GM19397 (cell line): ENCODE results near the gene NLRP1.
"Not testable (repeated sequence)": the region's sequence is repeated elsewhere in the genome, so short reads cannot be mapped to it uniquely, and the experiment has no call there.

ENCODE experiments used
- ATAC-seq: cut with Tn5 transposase; IDR thresholded peaks from one replicate; pipeline ENCODE4 v1.9.1; 2021; ENCODE audit warnings: mild to moderate bottlenecking, moderate library complexity; ENCODE audit not compliant: unreplicated experiment

NLRP1 gene

DNA sequence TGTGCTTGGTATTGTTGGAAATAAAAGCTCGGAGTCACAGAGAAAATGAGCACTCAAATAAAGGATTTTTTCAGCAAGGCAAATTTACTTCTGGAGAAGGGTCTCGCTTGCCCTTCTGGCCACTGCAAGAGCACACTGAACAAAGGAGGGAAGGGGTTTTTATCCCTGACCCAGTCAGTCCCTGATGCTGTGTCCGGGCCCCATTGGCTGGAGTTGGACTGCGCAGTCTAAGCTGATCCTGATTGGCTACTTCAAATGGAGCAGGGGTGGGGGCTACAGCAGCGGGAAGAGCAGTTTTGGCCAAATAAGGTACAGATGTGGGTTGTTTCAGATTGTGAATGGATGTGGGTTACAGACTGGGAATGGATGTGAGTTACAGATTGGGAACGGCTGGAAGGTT lies 4.3 kb upstream of the NLRP1 start:
- ATAC-seq: no peak

DNA sequence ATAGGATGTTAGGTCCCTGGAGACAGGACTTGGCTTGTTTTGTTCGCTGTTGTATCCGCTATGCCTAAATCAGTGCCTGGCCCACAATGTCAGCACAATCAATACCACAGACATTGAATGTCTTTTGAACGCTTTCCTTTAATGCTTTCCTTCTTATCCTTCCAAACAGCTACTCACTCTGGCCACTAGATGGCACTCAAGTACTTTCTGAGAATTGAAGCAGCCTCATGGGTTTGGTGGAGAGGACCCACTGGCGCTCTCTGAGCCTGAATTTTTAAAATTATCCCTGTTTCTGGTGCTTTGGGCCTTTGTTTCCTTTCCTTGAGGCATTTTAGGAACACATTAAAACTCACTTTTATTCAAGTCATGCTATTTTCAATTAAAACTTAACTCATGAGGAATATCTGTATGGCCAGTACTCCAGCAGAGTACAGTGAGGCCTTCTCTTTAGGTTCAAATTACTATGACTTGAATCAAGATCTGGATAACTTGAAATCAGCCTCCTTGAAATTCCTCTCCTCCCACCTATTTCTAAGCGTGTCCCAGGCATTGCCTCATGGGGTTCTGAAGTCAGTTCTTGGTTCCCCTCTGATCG lies 3.2 kb upstream of the NLRP1 start:
- no peak for ATAC-seq

DNA sequence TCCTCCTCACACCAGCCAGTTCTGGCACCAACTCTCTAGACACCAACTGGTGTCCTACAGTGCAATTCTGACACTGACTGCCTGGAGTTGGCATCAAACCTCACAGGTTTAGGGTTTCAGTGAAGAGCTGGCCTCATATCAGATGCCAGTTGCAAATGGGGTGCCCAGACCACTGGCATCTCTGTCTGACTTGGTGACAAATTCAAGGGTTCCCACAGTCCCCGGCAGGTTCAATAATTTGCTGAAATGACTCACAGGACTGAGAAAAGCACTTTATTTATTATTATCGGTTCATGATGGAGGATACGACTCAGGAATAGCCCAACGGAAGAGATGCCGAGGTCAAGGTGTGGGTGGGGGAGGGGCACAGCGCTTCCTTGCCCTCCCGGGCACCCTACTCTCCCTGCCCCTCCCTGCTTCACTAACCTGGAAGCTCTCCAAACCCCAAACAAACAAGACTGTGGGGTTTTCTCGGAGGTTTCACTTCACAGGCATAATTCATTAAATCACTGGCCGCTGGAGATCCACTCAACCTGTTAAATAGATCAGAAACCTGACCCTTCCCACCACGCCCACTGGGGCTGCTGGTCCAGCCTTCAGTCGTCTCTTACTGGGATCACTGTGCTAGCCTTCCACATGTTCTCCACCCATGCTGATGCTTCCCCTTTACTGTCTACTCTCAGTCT lies 1.7 kb upstream of the NLRP1 start:
- ATAC-seq: no peak

DNA sequence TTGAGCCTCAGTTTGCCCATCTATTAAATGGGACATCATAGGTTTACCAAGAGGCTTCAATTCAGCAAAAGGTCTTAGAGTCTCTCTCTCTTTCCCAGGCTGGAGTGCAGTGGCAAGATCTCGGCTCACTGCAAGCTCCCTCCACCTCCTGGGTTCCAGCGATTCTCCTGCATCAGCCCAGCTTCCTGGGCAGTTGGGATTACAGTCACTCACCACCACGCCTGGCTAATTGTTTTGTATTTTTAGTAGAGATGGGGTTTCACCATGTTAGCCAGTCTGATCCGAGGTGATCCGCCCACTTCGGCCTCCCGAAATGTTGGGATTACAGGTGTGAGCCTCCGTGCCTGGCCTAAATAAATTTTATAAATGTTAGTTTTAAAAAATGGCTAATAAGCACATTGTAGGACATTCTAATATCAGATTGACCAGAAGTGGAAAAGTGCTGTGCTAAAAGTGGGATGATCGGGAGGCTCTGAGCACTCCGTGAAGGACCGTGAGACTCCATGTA lies 1.0 kb upstream of the NLRP1 start:
- ATAC-seq: no peak

DNA sequence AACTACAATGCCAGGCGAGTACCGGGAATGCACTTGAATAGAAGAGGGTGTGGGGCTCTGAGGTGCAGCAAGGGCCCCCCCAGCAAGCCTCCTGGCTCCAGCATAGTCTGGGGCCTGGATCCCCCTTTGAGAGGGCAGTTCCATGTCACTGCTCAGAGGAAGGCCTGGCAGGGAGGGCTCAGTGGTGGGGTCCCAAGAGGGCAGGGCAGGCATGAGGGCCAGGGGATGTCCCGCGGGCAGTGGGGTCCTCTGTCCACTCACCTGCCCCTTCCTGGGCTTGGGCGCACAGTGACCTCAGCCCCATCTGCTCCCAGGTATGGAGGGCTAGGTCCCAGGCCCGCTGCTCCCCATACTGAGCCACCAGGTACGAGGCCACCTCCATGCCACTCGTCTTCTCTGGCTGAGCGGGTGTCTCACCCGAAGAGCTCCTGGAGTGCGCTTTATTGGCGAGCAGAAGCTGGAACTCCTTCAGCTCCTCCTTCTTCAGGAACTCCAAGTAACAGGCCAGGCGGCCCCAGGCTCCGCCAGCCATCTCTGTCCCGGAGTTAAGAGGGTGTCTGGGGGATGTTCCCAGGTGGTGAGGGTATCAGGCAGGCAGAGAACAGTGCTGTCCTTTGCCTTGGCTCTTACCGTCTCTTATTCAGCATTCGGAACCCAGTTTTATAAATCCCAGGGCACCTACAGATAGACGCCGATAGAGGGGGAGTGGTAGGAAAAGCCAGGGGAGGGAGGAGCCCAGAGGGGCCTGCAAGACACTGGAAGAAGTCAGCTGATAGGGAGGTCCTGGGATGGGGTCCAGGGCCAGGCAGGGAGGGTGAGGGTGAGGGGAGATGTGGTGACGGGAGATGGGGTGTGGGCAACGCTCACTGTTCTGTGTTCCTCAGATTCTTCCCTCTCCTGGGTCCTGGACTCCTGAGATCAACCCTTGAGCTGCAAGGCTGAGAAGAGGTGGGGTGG lies 605 bp downstream of the NLRP1 start:
- no peak for ATAC-seq

DNA sequence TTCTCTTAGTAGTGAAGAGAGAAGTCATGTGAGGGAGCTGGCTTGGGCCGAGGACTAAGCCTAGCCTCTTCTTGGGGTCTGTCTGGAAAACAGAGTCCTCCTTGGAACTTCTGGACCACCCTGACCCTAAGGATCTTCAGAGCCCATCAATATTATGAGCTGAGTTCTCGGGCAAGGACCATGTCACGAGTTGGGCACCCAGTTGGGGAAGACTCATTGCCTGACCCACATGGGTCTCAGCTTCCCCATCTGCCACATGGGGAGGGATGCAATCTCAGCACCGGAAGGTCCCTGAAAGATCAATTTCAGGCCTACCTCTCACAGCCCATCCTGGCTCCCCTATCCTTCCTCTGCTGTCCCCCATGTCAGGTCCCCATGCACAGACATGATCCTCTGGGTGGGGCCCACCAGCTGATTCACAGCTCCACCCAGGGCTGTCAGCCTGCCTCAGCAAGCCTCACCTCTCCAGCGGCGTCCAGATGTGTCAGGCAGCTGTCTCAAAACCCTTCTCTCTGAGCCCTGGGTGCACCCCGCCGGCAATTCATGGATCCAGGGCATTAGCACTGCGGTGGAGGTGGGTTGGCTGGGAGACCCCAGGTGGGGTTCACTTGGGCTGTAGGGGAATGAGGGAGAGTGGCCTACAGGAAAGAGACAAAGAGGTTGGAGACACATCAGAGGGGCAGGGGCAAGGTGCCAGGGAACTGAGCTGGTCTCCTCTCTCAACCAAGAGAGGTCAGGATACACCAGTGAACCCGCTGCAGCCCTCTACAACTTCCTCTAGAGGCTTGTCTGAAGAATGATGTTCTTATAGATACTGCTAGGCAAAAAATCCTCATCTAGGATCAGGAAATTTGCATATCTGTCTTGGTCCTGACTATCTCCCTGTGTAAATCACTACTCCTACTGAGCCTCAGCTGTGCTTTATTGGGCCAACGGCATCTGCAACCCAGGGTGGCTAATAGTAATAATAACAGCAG lies 1.8 kb downstream of the NLRP1 start:
- ATAC-seq: no peak

DNA sequence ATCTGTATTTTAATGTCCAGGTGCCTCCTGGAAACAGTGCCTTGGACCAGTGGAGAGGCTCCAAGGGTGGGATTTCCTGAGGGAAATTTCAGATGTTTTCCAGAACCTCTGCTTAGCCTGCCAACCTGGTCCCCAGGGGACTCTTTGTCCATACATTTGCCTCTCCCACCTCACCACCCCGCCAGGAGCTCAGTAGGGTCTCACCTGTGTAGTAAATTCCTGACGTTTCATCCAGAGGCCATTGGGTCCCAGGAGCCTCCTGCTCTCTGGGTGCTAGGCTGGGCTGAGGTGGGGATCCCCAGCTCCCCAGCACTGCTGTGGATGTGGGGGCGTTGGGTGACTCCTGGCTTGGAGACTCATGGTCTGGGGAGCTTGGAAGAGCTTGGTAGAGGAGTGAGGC lies 2.7 kb downstream of the NLRP1 start:
- ATAC-seq: no peak

DNA sequence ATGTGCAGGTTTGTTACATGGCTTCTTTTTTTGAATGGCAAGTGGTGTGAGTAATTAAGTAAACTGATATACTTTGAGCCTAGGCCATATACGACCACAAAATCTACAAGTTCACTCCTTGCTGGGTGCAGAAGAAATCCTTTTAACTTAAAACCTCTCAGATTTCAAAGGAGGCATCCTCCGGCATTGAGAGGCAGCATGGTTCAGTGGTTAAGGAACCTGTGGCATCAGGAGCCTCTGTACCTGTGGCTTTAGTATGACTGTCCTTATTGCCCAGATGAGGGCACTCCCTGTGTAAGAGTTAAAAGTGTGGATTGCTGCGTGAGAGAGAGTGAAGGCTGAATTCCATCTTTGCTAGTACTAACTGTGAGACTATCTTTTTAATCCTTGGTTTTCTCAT lies 3.3 kb downstream of the NLRP1 start:
- ATAC-seq: no peak

DNA sequence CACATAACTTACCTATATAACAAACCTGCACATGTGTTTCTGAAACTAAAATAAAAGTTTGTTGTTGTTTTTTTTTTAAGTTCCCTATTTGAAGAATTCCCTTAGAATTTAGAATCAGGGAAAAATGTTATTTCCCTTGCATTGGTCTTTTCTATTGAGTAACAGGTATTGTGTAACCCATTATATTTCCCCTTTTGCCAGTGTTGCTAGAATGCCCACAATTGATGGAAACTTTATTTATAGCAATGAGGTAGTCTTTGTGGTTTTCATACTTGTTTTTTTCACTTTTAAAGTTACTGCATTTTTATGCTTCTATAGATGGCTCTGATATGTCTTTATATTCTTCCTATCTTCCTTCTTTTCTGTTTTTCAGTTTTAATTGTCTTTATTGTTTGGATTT lies 3.9 kb downstream of the NLRP1 start:
- ATAC-seq: no peak

DNA sequence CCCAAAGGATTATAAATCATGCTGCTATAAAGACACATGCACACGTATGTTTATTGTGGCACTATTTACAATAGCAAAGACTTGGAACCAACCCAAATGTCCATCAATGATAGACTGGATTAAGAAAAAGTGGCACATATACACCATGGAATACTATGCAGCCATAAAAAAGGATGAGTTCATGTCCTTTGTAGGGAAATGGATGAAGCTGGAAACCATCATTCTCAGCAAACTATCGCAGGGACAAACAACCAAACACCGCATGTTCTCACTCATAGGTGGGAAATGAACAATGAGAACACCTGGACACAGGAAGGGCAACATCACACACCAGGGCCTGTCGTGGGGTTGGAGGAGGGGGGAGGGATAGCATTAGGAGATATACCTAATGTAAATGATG lies 5.5 kb downstream of the NLRP1 start:
- not testable (repeated sequence) for ATAC-seq

DNA sequence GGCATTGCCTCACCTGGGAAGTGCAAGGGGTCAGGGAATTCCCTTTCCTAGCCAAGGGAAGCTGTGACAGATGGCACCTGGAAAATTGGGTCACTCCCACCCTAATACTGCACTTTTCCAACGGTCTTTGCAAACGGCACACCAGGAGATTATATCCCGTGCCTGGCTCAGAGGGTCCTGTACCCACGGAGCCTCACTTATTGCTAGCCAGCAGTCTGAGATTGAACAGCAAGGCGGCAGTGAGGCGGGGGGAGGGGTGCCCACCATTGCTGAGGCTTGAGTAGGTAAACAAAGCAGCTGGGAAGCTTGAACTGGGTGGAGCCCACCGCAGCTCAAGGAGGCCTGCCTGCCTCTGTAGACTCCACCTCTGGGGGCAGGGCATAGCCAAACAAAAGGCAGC lies 11.3 kb downstream of the NLRP1 start:
- not testable (repeated sequence) for ATAC-seq

DNA sequence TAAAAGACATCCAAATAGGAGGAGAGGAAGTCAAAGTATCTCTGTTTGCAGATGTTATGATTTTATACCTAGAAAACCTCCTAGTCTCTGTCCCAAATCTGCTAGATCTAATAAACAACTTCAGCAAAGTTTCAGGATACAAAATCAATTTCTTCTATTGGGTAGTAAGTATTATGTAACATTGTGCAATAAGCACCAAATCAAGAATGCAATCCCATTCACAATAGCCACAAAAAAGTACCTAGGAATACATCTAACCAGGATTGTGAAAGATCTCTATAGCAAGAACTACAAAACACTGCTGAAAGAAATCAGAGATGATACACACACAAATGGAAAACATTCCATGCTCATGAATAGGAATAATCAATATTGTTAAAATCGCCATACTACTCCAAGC lies 13.0 kb downstream of the NLRP1 start:
- ATAC-seq: no peak

DNA sequence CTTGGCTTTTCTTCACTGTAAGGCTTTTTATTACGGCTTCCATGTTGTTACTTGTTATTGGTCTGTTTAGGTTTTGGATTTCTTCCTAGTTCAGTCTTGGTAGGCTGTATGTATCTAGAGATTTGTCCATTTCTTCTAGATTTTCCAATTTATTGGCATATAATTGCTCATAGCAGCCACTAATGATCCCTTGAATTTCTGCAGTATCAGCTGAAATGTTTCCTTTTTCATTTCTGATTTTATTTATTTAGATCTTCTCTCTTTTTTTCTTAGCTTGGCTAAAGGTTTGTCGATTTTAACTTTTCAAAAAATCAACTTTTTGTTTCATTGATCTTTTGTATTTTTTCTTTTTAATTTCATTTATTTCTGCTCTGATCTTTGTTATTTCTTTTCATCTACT lies 18.5 kb downstream of the NLRP1 start:
- no peak for ATAC-seq

DNA sequence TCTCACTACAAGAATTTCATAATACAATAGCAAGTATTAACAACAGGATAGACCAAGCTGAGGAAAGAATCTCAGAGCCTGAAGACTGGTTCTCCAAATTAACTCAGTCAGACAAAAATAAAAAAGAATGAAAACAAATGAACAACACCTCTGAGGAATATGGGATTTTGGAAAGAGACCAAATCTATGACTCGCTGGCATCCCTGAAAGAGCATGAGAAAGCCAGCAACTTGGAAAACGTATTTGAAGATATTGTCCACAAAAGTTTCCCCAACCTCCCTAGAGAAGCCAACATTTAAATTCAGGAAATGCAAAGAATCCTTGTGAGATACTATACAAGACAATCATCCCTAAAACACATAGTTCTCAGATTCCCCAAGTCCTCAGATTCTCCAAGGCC lies 20.9 kb downstream of the NLRP1 start:
- no peak for ATAC-seq

DNA sequence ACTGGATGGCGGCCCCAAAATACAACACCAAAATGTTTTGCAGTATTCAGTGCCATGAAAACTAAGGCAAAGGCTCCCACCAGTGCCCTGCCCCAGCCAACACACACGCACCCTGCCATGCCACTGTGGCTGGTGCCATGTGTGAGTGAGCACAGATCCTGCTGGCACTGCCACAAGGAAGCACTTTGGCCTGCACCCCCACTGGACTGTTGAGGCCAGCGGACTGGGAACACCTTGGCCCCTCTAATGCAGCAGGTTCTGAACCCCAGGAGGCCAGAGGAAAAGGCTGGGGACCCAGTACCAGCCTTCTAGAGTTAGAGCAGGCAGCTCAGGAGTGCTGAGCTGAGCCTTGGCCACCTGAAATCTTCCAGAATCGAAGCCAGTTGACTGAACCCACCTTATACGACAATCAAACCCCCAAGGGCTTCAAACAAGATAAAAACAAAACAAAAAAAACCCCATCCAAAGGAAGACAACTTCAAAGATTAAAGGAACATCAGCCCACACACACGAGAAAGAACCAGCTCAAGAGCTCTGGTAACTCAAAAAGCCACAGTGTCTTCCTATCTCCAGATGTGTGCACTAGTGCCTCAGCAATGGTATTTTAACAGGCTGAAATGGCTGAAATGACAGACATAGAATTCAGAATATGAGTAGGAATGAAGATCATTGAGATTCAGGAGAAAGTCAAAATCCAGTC lies 21.5 kb downstream of the NLRP1 start:
- ATAC-seq: no peak

DNA sequence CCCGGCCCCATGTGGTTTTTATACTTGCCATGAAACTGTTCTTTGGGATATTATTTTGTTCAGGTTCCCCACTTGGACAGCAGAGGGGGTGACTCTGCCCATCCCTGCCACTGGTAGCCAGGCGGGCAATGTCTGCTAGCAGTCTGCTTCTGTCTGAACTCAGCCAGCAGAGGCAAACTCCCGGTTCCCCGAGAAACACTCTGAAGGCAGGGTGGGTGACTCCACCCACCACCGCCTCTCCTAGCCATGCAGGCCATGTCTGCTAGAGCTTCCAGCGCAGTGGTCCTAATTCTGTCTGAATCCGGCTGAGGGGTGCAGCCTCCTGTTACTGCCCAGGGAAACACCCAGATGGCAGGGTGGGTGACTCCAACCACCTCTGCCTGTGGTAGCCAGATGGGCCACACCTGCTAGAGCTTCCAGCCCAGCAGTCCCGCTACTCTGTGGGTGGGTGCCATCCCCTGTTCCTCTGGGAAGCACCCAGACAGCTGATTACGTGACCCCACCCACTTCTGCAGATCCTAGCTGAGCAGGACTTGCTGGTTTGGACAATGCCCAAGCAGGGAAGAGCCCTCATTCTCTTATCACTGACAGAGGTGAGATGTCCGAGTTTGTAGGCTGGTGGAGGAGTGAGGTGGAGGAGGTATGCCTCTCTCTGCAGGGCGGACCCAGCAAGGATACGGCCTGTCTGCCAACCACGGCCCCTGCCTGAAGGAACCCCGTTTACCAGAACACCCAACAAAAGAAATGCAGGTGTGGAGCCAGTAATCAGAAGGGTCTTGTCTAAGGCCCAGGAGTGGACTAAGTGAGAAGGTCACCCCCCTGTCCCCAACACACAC lies 22.4 kb downstream of the NLRP1 start:
- ATAC-seq: no peak

DNA sequence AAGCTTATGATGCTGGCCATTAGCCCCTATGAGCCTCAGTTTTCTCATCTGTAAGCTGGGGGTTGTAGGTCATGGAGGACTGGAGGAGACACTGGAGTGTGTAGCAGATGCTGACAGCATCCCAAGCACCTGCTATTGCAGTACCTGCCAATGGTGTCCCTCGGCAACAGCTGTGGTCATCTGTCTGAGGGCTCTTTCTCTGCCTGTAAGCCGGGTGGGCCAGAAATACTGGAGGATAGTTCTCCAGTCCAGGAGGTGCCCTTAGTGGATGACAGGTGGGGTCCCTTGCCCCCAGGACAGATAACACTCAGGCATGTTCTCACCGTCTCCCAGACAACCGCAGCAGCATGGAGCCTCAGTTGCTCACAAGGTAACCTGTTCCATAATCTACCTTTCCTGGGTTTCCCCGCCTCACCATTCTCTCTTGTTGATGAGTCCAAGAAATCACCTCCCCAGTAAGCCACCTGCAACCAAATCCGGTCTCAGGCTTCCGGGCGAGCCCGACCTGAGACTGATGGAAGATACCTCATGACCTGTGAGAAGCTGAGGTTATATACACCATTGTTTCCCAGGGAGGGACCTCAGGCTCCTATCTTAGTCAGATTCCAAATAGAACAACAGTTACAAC lies 23.8 kb downstream of the NLRP1 start:
- ATAC-seq: no peak
